Measurements from ENCODE around the gene GAS2L1. TPM values are rescaled to one million over a fixed set of nuclear protein-coding genes. Genes with fewer than 3 reads are reported as not detected.

The GAS2L1 gene
- total RNA-seq, 1 experiment from 2014 or later: 29.4 TPM

- TF ChIP-seq REST (IDR thresholded peaks at IDR 0.05; ENCODE audit: low read depth) (no peak), ELF1 (IDR thresholded peaks at IDR 0.05; ENCODE audit: borderline replicate concordance, low read depth) (no peak)
Observed at GRCh38 chr22:29275167-29275566, 31.3 kb upstream of the GAS2L1 start (continued).

- peaks cover 100% of the 10 kb centered on the region for H3K79me2 ChIP-seq (ENCODE audit: insufficient read depth, low read length)
- ATAC-seq (no peak), DNase-seq (ENCODE audit: low read depth, low spot score) (no peak)
- no TSS peak for BruUV-seq (replicated peaks)
- no peak overlapping the region for H3K27ac ChIP-seq (ENCODE audit: low read depth, low read length)
- H2AFZ ChIP-seq (ENCODE audit: low read depth, low read length, poor library complexity, severe bottlenecking): no peak overlapping the region
- ChIA-PET POLR2A (no interaction called here), RAD21 (ENCODE audit: low non-redundant PET in 1 of 2, low total read pairs in 2 of 2, uncharacterized antibody in 2 of 2, unreplicated experiment in 2 of 2) (no interaction called here), CTCF (no interaction called here)
- H3K9ac ChIP-seq (ENCODE audit: low read length): no peak overlapping the region
- peaks cover 83 to 92% of the 10 kb centered on the region in 2 experiments for H3K36me3 ChIP-seq (ENCODE audit: control insufficient read depth in 1 of 2, insufficient read depth in 2 of 2, low read length in 2 of 2)
- no peak overlapping the region for H3K4me3 ChIP-seq (replicated peaks in 1 of 2; ENCODE audit: low read depth in 1 of 2, low read length in 2 of 2)
- no peaks in the 10 kb centered on the region for H3K9me3 ChIP-seq (ENCODE audit: control insufficient read depth in 1 of 2, insufficient read depth in 1 of 2, low read depth in 1 of 2, low read length in 2 of 2)
- H3K4me2 ChIP-seq (ENCODE audit: low read length): no peak overlapping the region
- H4K20me1 ChIP-seq (ENCODE audit: insufficient read depth): peaks cover 78% of the 10 kb centered on the region; the same call in 1 of the 2 replicates
- H3K27me3 ChIP-seq (ENCODE audit: insufficient read depth, low read length): no peaks in the 10 kb centered on the region
- H3K9me2 ChIP-seq (ENCODE audit: insufficient read depth): no peaks in the 10 kb centered on the region
- intact Hi-C loops (cut with micrococcal nuclease): no loop called here
- H3K4me1 ChIP-seq (ENCODE audit: control insufficient read depth in 1 of 2, insufficient read depth in 2 of 2, low read length in 2 of 2): no peaks in the 10 kb centered on the region; a peak in 1 of 4 replicates
- TF ChIP-seq EZH2phosphoT487 (IDR thresholded peaks at IDR 0.05; ENCODE audit: borderline replicate concordance): no peak
- no peak for TF ChIP-seq ZNF274 (IDR thresholded peaks at IDR 0.05; ENCODE audit: low read depth, low read length)
- TF ChIP-seq CEBPB (IDR thresholded peaks at IDR 0.05; ENCODE audit: low read depth): no peak
- no peak for TF ChIP-seq POLR2A (IDR thresholded peaks at IDR 0.05; ENCODE audit: borderline replicate concordance, extremely low read depth, insufficient read depth, insufficient read length)
- no peak for TF ChIP-seq YY1 (IDR thresholded peaks at IDR 0.05; ENCODE audit: extremely low read depth, insufficient replicate concordance, low read depth, low read length)
- no peak for TF ChIP-seq ELF1 (IDR thresholded peaks at IDR 0.05; ENCODE audit: borderline replicate concordance, low read depth)
- no peak for TF ChIP-seq EZH2 (IDR thresholded peaks at IDR 0.05)
- TF ChIP-seq ZFX (IDR thresholded peaks at IDR 0.05): no peak
- no peak for TF ChIP-seq ZBTB33 (IDR thresholded peaks at IDR 0.05; ENCODE audit: extremely low read depth, insufficient replicate concordance, low read length)
- no peak for TF ChIP-seq POLR2AphosphoS5 (IDR thresholded peaks at IDR 0.05; ENCODE audit: low read depth, low read length)
- no peak for TF ChIP-seq SP1 (IDR thresholded peaks at IDR 0.05; ENCODE audit: low read depth)
- no peak for TF ChIP-seq SRF (IDR thresholded peaks at IDR 0.05; ENCODE audit: low read depth)
- TF ChIP-seq SIN3A (IDR thresholded peaks at IDR 0.05; ENCODE audit: low read depth): no peak
- no peak for TF ChIP-seq JUND (IDR thresholded peaks at IDR 0.05)
- no peak for TF ChIP-seq CTCF (IDR thresholded peaks at IDR 0.05 in 2 of 3, conservative IDR thresholded peaks at IDR 0.05 in 1 of 3; ENCODE audit: borderline replicate concordance in 1 of 3, insufficient read depth in 1 of 3, low read depth in 2 of 3, low read length in 2 of 3)
- TF ChIP-seq MAX (IDR thresholded peaks at IDR 0.05): no peak
Observed at GRCh38 chr22:29275819-29276565, 30.5 kb upstream of the GAS2L1 start.
